ENCODE results near the gene INKA1.
"Not testable (repeated sequence)": the region's sequence is repeated elsewhere in the genome, so short reads cannot be mapped to it uniquely, and the experiment has no call there.

INKA1 gene

GRCh38 chr3:49802719-49803464, at the start of gene INKA1:
Gene INKA1, plus strand, starts transcription at chr3:49803261. Its CDS starts 132 bp downstream, at chr3:49803393.
- peak; percentile 88 for DNase-seq

- no peak for DNase-seq
Observed at GRCh38 chr3:49754536-49754935, 48.5 kb upstream of the INKA1 start.

GRCh38 chr3:49756036-49756435, 47.0 kb upstream of the INKA1 start:
- DNase-seq: no peak

GRCh38 chr3:49757197-49757596, 45.9 kb upstream of the INKA1 start:
- DNase-seq: no peak

GRCh38 chr3:49759226-49759625, 43.8 kb upstream of the INKA1 start:
- no peak for DNase-seq

GRCh38 chr3:49761661-49762060, 41.4 kb upstream of the INKA1 start:
- no peak for DNase-seq

- DNase-seq: no peak
Observed at GRCh38 chr3:49763981-49764380, 39.1 kb upstream of the INKA1 start.

- DNase-seq: no peak
Observed at GRCh38 chr3:49769286-49769915, 33.7 kb upstream of the INKA1 start.

GRCh38 chr3:49769926-49770325, 33.1 kb upstream of the INKA1 start:
- DNase-seq: no peak

GRCh38 chr3:49771340-49771938, 31.6 kb upstream of the INKA1 start:
- no peak for DNase-seq

GRCh38 chr3:49772703-49773102, 30.4 kb upstream of the INKA1 start:
- DNase-seq: no peak

GRCh38 chr3:49775538-49775937, 27.5 kb upstream of the INKA1 start:
- DNase-seq: no peak

GRCh38 chr3:49776101-49776500, 27.0 kb upstream of the INKA1 start:
- DNase-seq: not testable (repeated sequence)

- no peak for DNase-seq
Observed at GRCh38 chr3:49779358-49780079, 23.5 kb upstream of the INKA1 start.

GRCh38 chr3:49780080-49780974, 22.7 kb upstream of the INKA1 start:
- no peak for DNase-seq

GRCh38 chr3:49780975-49781365, 22.1 kb upstream of the INKA1 start:
- DNase-seq: not testable (repeated sequence)

- no peak for DNase-seq
Observed at GRCh38 chr3:49781415-49782199, 21.5 kb upstream of the INKA1 start.

GRCh38 chr3:49782277-49782676, 20.8 kb upstream of the INKA1 start:
- DNase-seq: not testable (repeated sequence)

- DNase-seq: no peak
Observed at GRCh38 chr3:49785565-49786356, 17.3 kb upstream of the INKA1 start.

GRCh38 chr3:49786357-49787181, 16.5 kb upstream of the INKA1 start, which contains the start of gene IP6K1:
Gene IP6K1, minus strand, starts transcription at chr3:49786542. Its CDS starts 38,502 bp downstream, at chr3:49748040.
- peak; percentile 100 for DNase-seq
